NCI-H1694 (cell line): ENCODE results near the gene LZTS3.
"Not testable (repeated sequence)": the region's sequence is repeated elsewhere in the genome, so short reads cannot be mapped to it uniquely, and the experiment has no call there.

ENCODE experiments used
- DNase-seq: peaks from one replicate; lab custom pipeline; 2025; lab: John Stamatoyannopoulos, UW

Gene LZTS3

GRCh38 chr20:3167738-3168078 lies 5.6 kb downstream of the LZTS3 start:
- no peak for DNase-seq

GRCh38 chr20:3166913-3167342 lies 6.4 kb downstream of the LZTS3 start:
- DNase-seq: no peak

- DNase-seq: no peak
Observed at GRCh38 chr20:3166338-3166912, 6.9 kb downstream of the LZTS3 start.

GRCh38 chr20:3165473-3166337 lies 7.6 kb downstream of the LZTS3 start:
- no peak for DNase-seq

- no peak for DNase-seq
Observed at GRCh38 chr20:3164763-3165410, 8.5 kb downstream of the LZTS3 start.

GRCh38 chr20:3164043-3164762 lies 9.1 kb downstream of the LZTS3 start:
- DNase-seq: no peak

GRCh38 chr20:3163099-3164042 lies 10.0 kb downstream of the LZTS3 start:
- peak; percentile 32 for DNase-seq

- peak; percentile 75 for DNase-seq
Observed at GRCh38 chr20:3162080-3162611, 11.2 kb downstream of the LZTS3 start.

- DNase-seq: no peak
Observed at GRCh38 chr20:3161316-3162079, 11.9 kb downstream of the LZTS3 start.

GRCh38 chr20:3160418-3160817 lies 12.9 kb downstream of the LZTS3 start:
- DNase-seq: no peak

- no peak for DNase-seq
Observed at GRCh38 chr20:3158968-3159431, 14.3 kb downstream of the LZTS3 start.

- DNase-seq: no peak
Observed at GRCh38 chr20:3157817-3158216, 15.5 kb downstream of the LZTS3 start.

- no peak for DNase-seq
Observed at GRCh38 chr20:3156811-3157619, 16.3 kb downstream of the LZTS3 start.

GRCh38 chr20:3152057-3152644 lies 21.2 kb downstream of the LZTS3 start:
- not testable (repeated sequence) for DNase-seq

GRCh38 chr20:3150908-3151307 lies 22.4 kb downstream of the LZTS3 start:
- no peak for DNase-seq

GRCh38 chr20:3146732-3147341 lies 26.5 kb downstream of the LZTS3 start:
- DNase-seq: no peak

- no peak for DNase-seq
Observed at GRCh38 chr20:3141757-3142156, 31.6 kb downstream of the LZTS3 start.

GRCh38 chr20:3137492-3137891 lies 35.9 kb downstream of the LZTS3 start:
- no peak for DNase-seq
